ENCODE measurements around the gene FANCG.

GRCh38 chr9:35073279-35073612 lies 6.5 kb downstream of the FANCG start:
- TF ChIP-seq ESRRA (CRISPR knock-in tag; IDR thresholded peaks at IDR 0.05; ENCODE audit: borderline replicate concordance) (no peak), CTCF (IDR thresholded peaks at IDR 0.05) (no peak), ATF2 (CRISPR knock-in tag; IDR thresholded peaks at IDR 0.05; ENCODE audit: borderline replicate concordance, low read depth) (no peak), ZNF121 (CRISPR knock-in tag; IDR thresholded peaks at IDR 0.05) (no peak)

Data from WTC11 (cell line).